Measurements from ENCODE around the gene KCNAB3.
"Not testable (repeated sequence)": the region's sequence is repeated elsewhere in the genome, so short reads cannot be mapped to it uniquely, and the experiment has no call there.

The KCNAB3 gene

GRCh38 chr17:7956228-7956965 lies 26.7 kb upstream of the KCNAB3 start:
- Histone ChIP-seq H3K9me3 (ENCODE audit: control insufficient read depth, insufficient read depth, low read length) (no peaks in the 10 kb centered on the region), H3K36me3 (ENCODE audit: control insufficient read depth, insufficient read depth, low read length) (no peaks in the 10 kb centered on the region), H3K4me1 (ENCODE audit: control insufficient read depth, insufficient read depth, low read length) (peaks cover 7% of the 10 kb centered on the region; the same call in 1 of the 2 replicates), H3K9ac (ENCODE audit: low read depth, low read length) (no peak overlapping the region), H3K27me3 (ENCODE audit: control insufficient read depth, insufficient read depth, low read length) (no peaks in the 10 kb centered on the region), H3K27ac (ENCODE audit: low read depth, low read length) (no peak overlapping the region), H3K4me3 (ENCODE audit: low read depth, low read length) (no peak overlapping the region)

GRCh38 chr17:7955414-7956227 lies 26.0 kb upstream of the KCNAB3 start:
- Histone ChIP-seq H3K27ac (ENCODE audit: low read depth, low read length) (no peak overlapping the region), H3K27me3 (ENCODE audit: control insufficient read depth, insufficient read depth, low read length) (no peaks in the 10 kb centered on the region), H3K9me3 (ENCODE audit: control insufficient read depth, insufficient read depth, low read length) (no peaks in the 10 kb centered on the region), H3K36me3 (ENCODE audit: control insufficient read depth, insufficient read depth, low read length) (no peaks in the 10 kb centered on the region), H3K4me1 (ENCODE audit: control insufficient read depth, insufficient read depth, low read length) (0 out of 2 replicates have a peak, but pooled peaks cover 2% of the 10 kb centered on the region), H3K9ac (ENCODE audit: low read depth, low read length) (no peak overlapping the region), H3K4me3 (ENCODE audit: low read depth, low read length) (no peak overlapping the region)

DNA sequence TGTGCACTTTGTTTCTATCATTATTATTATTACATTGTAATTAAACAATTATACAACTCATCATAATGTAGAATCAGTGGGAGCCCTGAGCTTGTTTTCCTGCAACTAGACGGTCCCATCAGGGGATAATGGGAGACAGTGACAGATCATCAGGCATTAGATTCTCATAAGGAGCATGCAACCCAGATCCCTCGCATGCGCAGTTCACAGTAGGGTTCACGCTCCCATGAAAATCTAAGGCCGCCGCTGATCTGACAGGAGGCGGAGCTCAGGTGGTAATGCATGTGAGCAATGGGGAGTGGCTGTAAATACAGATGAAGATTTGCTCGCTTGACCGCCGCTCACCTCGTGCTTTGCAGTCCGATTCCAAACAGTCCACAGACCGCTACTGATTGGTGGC lies 23.6 kb upstream of the KCNAB3 start:
- H3K4me3 ChIP-seq (ENCODE audit: low read depth, low read length); H3K4me1 ChIP-seq (ENCODE audit: control insufficient read depth, insufficient read depth, low read length); H3K9ac ChIP-seq (ENCODE audit: low read depth, low read length); H3K27ac ChIP-seq (ENCODE audit: low read depth, low read length); H3K9me3 ChIP-seq (ENCODE audit: control insufficient read depth, insufficient read depth, low read length); H3K27me3 ChIP-seq (ENCODE audit: control insufficient read depth, insufficient read depth, low read length): not testable (repeated sequence)
- peaks cover 13% of the 10 kb centered on the region for H3K36me3 ChIP-seq (ENCODE audit: control insufficient read depth, insufficient read depth, low read length)

DNA sequence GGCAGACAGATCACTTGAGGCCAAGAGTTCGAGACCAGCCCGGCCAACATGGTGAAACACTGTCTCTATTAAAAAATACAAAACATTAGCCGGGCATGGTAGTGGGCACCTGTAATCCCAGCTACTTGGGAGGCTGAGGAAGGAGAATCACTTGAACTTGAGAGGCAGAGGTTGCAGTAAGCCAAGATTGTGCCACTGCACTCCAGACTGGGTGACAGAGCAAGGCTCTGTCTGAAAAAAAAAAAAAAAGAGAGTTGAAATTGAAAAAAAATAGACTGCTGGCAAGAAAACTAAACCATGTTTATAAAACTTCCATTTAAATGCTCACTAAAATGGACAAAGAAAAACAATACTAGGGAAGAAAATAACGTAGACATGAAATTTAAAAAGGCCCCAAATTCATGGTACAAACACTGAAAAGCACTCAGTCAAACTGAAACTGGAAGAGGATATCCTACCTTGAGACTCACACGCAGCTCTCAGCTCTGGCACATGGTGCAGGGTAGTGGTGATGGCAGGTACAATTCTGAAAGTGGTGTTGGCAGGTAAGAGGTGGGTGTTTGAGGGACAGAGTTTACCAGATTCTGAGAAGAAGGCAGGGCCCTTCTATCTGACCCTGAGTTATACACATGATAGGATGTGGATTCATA lies 21.6 kb upstream of the KCNAB3 start:
- no peak overlapping the region for H3K9ac ChIP-seq (ENCODE audit: low read depth, low read length)
- H3K27me3 ChIP-seq (ENCODE audit: control insufficient read depth, insufficient read depth, low read length) = no peaks in the 10 kb centered on the region
- no peak overlapping the region for H3K4me3 ChIP-seq (ENCODE audit: low read depth, low read length)
- peaks cover 28% of the 10 kb centered on the region for H3K36me3 ChIP-seq (ENCODE audit: control insufficient read depth, insufficient read depth, low read length)
- no peak overlapping the region for H3K27ac ChIP-seq (ENCODE audit: low read depth, low read length)
- H3K9me3 ChIP-seq (ENCODE audit: control insufficient read depth, insufficient read depth, low read length) = no peaks in the 10 kb centered on the region
- H3K4me1 ChIP-seq (ENCODE audit: control insufficient read depth, insufficient read depth, low read length) = no peaks in the 10 kb centered on the region

- Histone ChIP-seq H3K9me3 (ENCODE audit: control insufficient read depth, insufficient read depth, low read length) (no peaks in the 10 kb centered on the region), H3K4me3 (ENCODE audit: low read depth, low read length) (no peak overlapping the region), H3K27me3 (ENCODE audit: control insufficient read depth, insufficient read depth, low read length) (no peaks in the 10 kb centered on the region), H3K4me1 (ENCODE audit: control insufficient read depth, insufficient read depth, low read length) (no peaks in the 10 kb centered on the region), H3K36me3 (ENCODE audit: control insufficient read depth, insufficient read depth, low read length) (peaks cover 35% of the 10 kb centered on the region), H3K9ac (ENCODE audit: low read depth, low read length) (no peak overlapping the region), H3K27ac (ENCODE audit: low read depth, low read length) (no peak overlapping the region)
These were observed 20.9 kb upstream of the KCNAB3 start for GRCh38 chr17:7950578-7950977.

- Histone ChIP-seq H3K9ac (ENCODE audit: low read depth, low read length) (no peak overlapping the region), H3K9me3 (ENCODE audit: control insufficient read depth, insufficient read depth, low read length) (no peaks in the 10 kb centered on the region), H3K27ac (ENCODE audit: low read depth, low read length) (no peak overlapping the region), H3K4me1 (ENCODE audit: control insufficient read depth, insufficient read depth, low read length) (no peaks in the 10 kb centered on the region), H3K36me3 (ENCODE audit: control insufficient read depth, insufficient read depth, low read length) (peaks cover 62% of the 10 kb centered on the region), H3K4me3 (ENCODE audit: low read depth, low read length) (no peak overlapping the region), H3K27me3 (ENCODE audit: control insufficient read depth, insufficient read depth, low read length) (no peaks in the 10 kb centered on the region)
These were observed 18.0 kb upstream of the KCNAB3 start for GRCh38 chr17:7947651-7948050.

- no peak overlapping the region for H3K9ac ChIP-seq (ENCODE audit: low read depth, low read length)
- H3K4me1 ChIP-seq (ENCODE audit: control insufficient read depth, insufficient read depth, low read length) = no peaks in the 10 kb centered on the region
- peaks cover 65% of the 10 kb centered on the region for H3K36me3 ChIP-seq (ENCODE audit: control insufficient read depth, insufficient read depth, low read length)
- no peaks in the 10 kb centered on the region for H3K9me3 ChIP-seq (ENCODE audit: control insufficient read depth, insufficient read depth, low read length)
- no peaks in the 10 kb centered on the region for H3K27me3 ChIP-seq (ENCODE audit: control insufficient read depth, insufficient read depth, low read length)
- H3K4me3 ChIP-seq (ENCODE audit: low read depth, low read length) = no peak overlapping the region
- H3K27ac ChIP-seq (ENCODE audit: low read depth, low read length) = no peak overlapping the region
These were observed 16.8 kb upstream of the KCNAB3 start for GRCh38 chr17:7946441-7946840.

DNA sequence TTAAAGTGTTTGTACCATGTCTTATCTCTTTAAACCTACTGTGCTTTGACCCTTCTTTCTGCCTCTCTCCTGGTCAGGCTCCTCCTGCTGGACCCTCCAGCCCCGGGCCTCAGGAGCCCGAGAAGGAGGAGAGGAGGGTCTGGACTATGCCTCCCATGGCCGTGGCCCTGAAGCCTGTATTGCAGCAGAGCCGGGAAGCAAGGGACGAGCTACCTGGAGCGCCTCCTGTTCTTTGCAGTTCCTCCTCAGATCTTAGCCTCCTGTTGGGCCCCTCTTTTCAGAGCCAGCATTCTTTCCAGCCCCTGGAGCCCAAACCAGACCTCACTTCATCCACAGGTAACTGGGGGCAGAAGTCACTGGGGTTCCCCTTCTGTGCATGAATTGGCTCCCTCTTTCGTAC lies 16.0 kb upstream of the KCNAB3 start:
- no peaks in the 10 kb centered on the region for H3K4me1 ChIP-seq (ENCODE audit: control insufficient read depth, insufficient read depth, low read length)
- no peaks in the 10 kb centered on the region for H3K27me3 ChIP-seq (ENCODE audit: control insufficient read depth, insufficient read depth, low read length)
- H3K36me3 ChIP-seq (ENCODE audit: control insufficient read depth, insufficient read depth, low read length) = peaks cover 71% of the 10 kb centered on the region
- no peak overlapping the region for H3K4me3 ChIP-seq (ENCODE audit: low read depth, low read length)
- no peak overlapping the region for H3K27ac ChIP-seq (ENCODE audit: low read depth, low read length)
- H3K9ac ChIP-seq (ENCODE audit: low read depth, low read length) = no peak overlapping the region
- no peaks in the 10 kb centered on the region for H3K9me3 ChIP-seq (ENCODE audit: control insufficient read depth, insufficient read depth, low read length)

GRCh38 chr17:7944326-7944725 lies 14.7 kb upstream of the KCNAB3 start:
- H3K27me3 ChIP-seq (ENCODE audit: control insufficient read depth, insufficient read depth, low read length) = no peaks in the 10 kb centered on the region
- H3K36me3 ChIP-seq (ENCODE audit: control insufficient read depth, insufficient read depth, low read length) = peaks cover 83% of the 10 kb centered on the region
- no peak overlapping the region for H3K9ac ChIP-seq (ENCODE audit: low read depth, low read length)
- no peak overlapping the region for H3K27ac ChIP-seq (ENCODE audit: low read depth, low read length)
- no peaks in the 10 kb centered on the region for H3K4me1 ChIP-seq (ENCODE audit: control insufficient read depth, insufficient read depth, low read length)
- H3K4me3 ChIP-seq (ENCODE audit: low read depth, low read length) = no peak overlapping the region
- H3K9me3 ChIP-seq (ENCODE audit: control insufficient read depth, insufficient read depth, low read length) = no peaks in the 10 kb centered on the region

GRCh38 chr17:7943291-7943690 lies 13.6 kb upstream of the KCNAB3 start:
- peaks cover 76% of the 10 kb centered on the region for H3K36me3 ChIP-seq (ENCODE audit: control insufficient read depth, insufficient read depth, low read length)
- H3K27ac ChIP-seq (ENCODE audit: low read depth, low read length) = no peak overlapping the region
- no peak overlapping the region for H3K9ac ChIP-seq (ENCODE audit: low read depth, low read length)

GRCh38 chr17:7940743-7941142 lies 11.1 kb upstream of the KCNAB3 start:
- H3K9ac ChIP-seq (ENCODE audit: low read depth, low read length) = no peak overlapping the region
- peaks cover 75% of the 10 kb centered on the region for H3K36me3 ChIP-seq (ENCODE audit: control insufficient read depth, insufficient read depth, low read length)
- no peak overlapping the region for H3K27ac ChIP-seq (ENCODE audit: low read depth, low read length)
- H3K4me1 ChIP-seq (ENCODE audit: control insufficient read depth, insufficient read depth, low read length) = no peaks in the 10 kb centered on the region
- H3K27me3 ChIP-seq (ENCODE audit: control insufficient read depth, insufficient read depth, low read length) = no peaks in the 10 kb centered on the region
- no peaks in the 10 kb centered on the region for H3K9me3 ChIP-seq (ENCODE audit: control insufficient read depth, insufficient read depth, low read length)
- H3K4me3 ChIP-seq (ENCODE audit: low read depth, low read length) = no peak overlapping the region

More at GRCh38 chr17:7943291-7943690, 13.6 kb upstream of the KCNAB3 start:
- H3K4me3 ChIP-seq (ENCODE audit: low read depth, low read length) = no peak overlapping the region
- H3K27me3 ChIP-seq (ENCODE audit: control insufficient read depth, insufficient read depth, low read length) = no peaks in the 10 kb centered on the region
- H3K9me3 ChIP-seq (ENCODE audit: control insufficient read depth, insufficient read depth, low read length) = no peaks in the 10 kb centered on the region
- H3K4me1 ChIP-seq (ENCODE audit: control insufficient read depth, insufficient read depth, low read length) = no peaks in the 10 kb centered on the region
